Natural killer cell (primary cell): ENCODE data around the gene SPTLC3. TPM values are rescaled to one million over a fixed set of nuclear protein-coding genes. Genes with fewer than 3 reads are reported as not detected.

Experiments used
- ATAC-seq, 3 donors: fragments of 150-1000 bp in 2 of 3; fragments of 200-7000 bp in 1 of 3; cut with Tn5 transposase; 1 replicate in 1 of 3; 2 replicates in 2 of 3; pipeline ENCODE4 v1.10.0; 2021; ENCODE audit warnings: mild to moderate bottlenecking in 2 of 3, moderate library complexity in 2 of 3
- DNase-seq, 2 donors: peaks; one replicate each; pipeline versions ENCODE4 v3.0.0 to v3.0.0-alpha.2; 2013 to 2021; ENCODE audit warnings: mixed read lengths in 1 of 2
- H3K27ac ChIP-seq: one replicate; pipeline ENCODE4 v1.5.1; 2013; ENCODE audit warnings: mild to moderate bottlenecking, low read length
- H3K27me3 ChIP-seq: one replicate; pipeline ENCODE4 v1.6.1; 2013; ENCODE audit warnings: low read length; ENCODE audit not compliant: control insufficient read depth, insufficient read depth
- H3K36me3 ChIP-seq: one replicate; pipeline ENCODE4 v1.6.1; 2013; ENCODE audit warnings: low read length; ENCODE audit not compliant: control insufficient read depth, insufficient read depth
- H3K4me1 ChIP-seq: one replicate; pipeline ENCODE4 v1.6.1; 2013; ENCODE audit warnings: low read length; ENCODE audit not compliant: control insufficient read depth, insufficient read depth
- H3K4me3 ChIP-seq: one replicate; pipeline ENCODE4 v1.5.1; 2013; ENCODE audit warnings: low read length
- H3K9me3 ChIP-seq: one replicate; pipeline ENCODE4 v1.6.1; 2013; ENCODE audit warnings: low read length; ENCODE audit not compliant: control insufficient read depth, insufficient read depth
- H3K27ac Mint-ChIP-seq, 2 donors: one replicate each; pipeline ENCODE4 v1.8.0; 2022; ENCODE audit warnings: mild to moderate bottlenecking in 2 of 2, mixed read lengths in 2 of 2, moderate library complexity in 1 of 2
- H3K27me3 Mint-ChIP-seq, 2 donors: one replicate each; pipeline ENCODE4 v1.8.0; 2022; ENCODE audit warnings: low read depth in 2 of 2, mixed read lengths in 2 of 2
- H3K36me3 Mint-ChIP-seq: one replicate; pipeline ENCODE4 v1.8.0; 2022; ENCODE audit warnings: mixed read lengths
- H3K4me1 Mint-ChIP-seq, 2 donors: one replicate each; pipeline ENCODE4 v1.8.0; 2022; ENCODE audit warnings: mixed read lengths in 2 of 2
- H3K4me3 Mint-ChIP-seq: one replicate; pipeline ENCODE4 v1.8.0; 2022; ENCODE audit warnings: mild to moderate bottlenecking, moderate library complexity, mixed read lengths
- H3K9me3 Mint-ChIP-seq, 2 donors: one replicate each; pipeline ENCODE4 v1.8.0; 2022; ENCODE audit warnings: mixed read lengths in 2 of 2
- WGBS: methylation state at CpG from one replicate; pipeline ENCODE4 v1.1.7; 2013; ENCODE audit warnings: missing lambda C conversion rate; ENCODE audit not compliant: insufficient coverage; 5-methylcytosine and 5-hydroxymethylcytosine counted together
- intact Hi-C: fragments of 100-400 bp; cut with micrococcal nuclease; formaldehyde crosslinking; loops from one replicate; pipeline ENCODE4 v1.14.2; 2022
- total RNA-seq, 4 donors: library from RNA; stranded (reverse); fragments of 120-200 nt in 1 of 4; gene quantifications; one replicate each; pipeline versions ENCODE4 v1.2.3 to v1.2.4, GENCODE V29; 2013 to 2022
- TF ChIP-seq, protein P1 (sequence below): fragments of 200-600 bp; IDR thresholded peaks from one replicate; pipeline ENCODE4 v1.8.0; 2022; ENCODE audit warnings: antibody characterized with exemption

SPTLC3 gene
- total RNA-seq, 3 donors from 2014 or later (not counting 1 experiment from before 2014, with no cell fraction given) = 1.5 to 4.6 (median 1.9) TPM

DNA sequence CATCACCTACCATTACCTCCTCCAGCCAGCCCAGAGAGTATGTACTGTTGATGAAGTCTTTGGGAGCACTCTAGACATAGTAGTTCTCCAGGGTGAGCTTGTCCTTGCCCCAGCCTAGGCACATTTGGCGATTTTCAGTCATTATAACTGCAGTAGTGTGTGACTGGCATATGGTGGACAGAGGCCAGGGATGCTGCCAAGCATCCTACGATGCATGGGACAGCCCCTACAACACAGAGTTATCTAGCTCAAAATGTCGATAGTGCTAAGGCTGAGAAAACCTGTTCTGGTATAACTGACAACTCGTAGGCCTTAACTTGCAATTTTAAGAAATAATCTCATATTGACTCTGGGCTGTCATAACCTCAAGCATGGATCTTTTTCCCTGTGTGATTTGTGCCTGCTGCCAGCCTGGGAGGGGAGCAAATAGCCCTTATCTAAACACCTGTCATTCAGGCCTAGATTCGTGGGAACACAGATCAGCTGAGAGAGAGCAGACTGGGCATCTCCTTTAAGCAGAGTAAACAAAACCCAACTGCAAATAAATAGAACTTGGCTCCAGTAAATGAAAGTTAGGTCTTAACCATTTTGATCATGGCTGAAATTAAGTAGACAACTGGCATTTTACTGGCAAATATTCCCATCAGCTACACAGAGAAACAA lies 102.6 kb downstream of the SPTLC3 start:
- Mint-ChIP-seq H3K27me3 (no peaks in the 10 kb centered on the region), H3K36me3 (no peaks in the 10 kb centered on the region), H3K9me3 (no peaks in the 10 kb centered on the region), H3K4me1 (no peaks in the 10 kb centered on the region), H3K27ac (no peak overlapping the region), H3K4me3 (no peak overlapping the region)
- no peak overlapping the region for H3K4me3 ChIP-seq
- H3K36me3 ChIP-seq = no peaks in the 10 kb centered on the region
- no peaks in the 10 kb centered on the region for H3K9me3 ChIP-seq
- DNase-seq (no peak), ATAC-seq (no peak)
- 88% methylated on average over 5 of the region's 5 CpGs for WGBS
- H3K27me3 ChIP-seq = no peaks in the 10 kb centered on the region
- no peak overlapping the region for H3K27ac ChIP-seq
- intact Hi-C loops = no loop called here
- no peaks in the 10 kb centered on the region for H3K4me1 ChIP-seq
- TF ChIP-seq, protein P1, sequence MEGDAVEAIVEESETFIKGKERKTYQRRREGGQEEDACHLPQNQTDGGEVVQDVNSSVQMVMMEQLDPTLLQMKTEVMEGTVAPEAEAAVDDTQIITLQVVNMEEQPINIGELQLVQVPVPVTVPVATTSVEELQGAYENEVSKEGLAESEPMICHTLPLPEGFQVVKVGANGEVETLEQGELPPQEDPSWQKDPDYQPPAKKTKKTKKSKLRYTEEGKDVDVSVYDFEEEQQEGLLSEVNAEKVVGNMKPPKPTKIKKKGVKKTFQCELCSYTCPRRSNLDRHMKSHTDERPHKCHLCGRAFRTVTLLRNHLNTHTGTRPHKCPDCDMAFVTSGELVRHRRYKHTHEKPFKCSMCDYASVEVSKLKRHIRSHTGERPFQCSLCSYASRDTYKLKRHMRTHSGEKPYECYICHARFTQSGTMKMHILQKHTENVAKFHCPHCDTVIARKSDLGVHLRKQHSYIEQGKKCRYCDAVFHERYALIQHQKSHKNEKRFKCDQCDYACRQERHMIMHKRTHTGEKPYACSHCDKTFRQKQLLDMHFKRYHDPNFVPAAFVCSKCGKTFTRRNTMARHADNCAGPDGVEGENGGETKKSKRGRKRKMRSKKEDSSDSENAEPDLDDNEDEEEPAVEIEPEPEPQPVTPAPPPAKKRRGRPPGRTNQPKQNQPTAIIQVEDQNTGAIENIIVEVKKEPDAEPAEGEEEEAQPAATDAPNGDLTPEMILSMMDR = no peak

DNA sequence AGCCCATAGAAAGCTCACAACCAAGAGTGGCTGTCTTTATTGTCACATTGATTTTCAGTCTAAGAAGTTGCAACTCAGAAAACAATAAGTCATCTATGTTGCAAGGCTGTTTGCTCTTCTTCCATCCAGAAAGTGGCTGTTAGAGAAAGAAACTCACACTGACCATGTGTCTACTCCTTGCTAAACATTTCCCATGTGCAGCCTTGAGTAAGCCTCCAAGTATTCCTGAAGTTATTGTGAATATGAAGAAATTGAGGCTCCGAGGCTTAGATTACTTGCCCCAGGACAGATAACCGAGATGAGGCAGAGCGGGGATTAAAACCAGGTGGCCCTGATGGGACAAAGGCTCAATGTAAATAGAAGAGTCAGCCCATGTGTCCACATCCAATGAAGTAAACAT lies 105.0 kb downstream of the SPTLC3 start:
- no peaks in the 10 kb centered on the region for H3K4me1 ChIP-seq
- H3K27me3 ChIP-seq = no peaks in the 10 kb centered on the region
- H3K36me3 Mint-ChIP-seq = no peaks in the 10 kb centered on the region
- TF ChIP-seq, protein P1 = no peak
- H3K9me3 ChIP-seq = no peaks in the 10 kb centered on the region
- H3K9me3 Mint-ChIP-seq = no peaks in the 10 kb centered on the region
- H3K4me1 Mint-ChIP-seq = no peaks in the 10 kb centered on the region
- no peak overlapping the region for H3K4me3 ChIP-seq
- DNase-seq (no peak), ATAC-seq (no peak)
- no peaks in the 10 kb centered on the region for H3K36me3 ChIP-seq
- WGBS = 98% methylated on average over 3 of the region's 3 CpGs
- no peaks in the 10 kb centered on the region for H3K27me3 Mint-ChIP-seq
- no peak overlapping the region for H3K4me3 Mint-ChIP-seq
- no peak overlapping the region for H3K27ac Mint-ChIP-seq
- H3K27ac ChIP-seq = no peak overlapping the region
- intact Hi-C loops = no loop called here

DNA sequence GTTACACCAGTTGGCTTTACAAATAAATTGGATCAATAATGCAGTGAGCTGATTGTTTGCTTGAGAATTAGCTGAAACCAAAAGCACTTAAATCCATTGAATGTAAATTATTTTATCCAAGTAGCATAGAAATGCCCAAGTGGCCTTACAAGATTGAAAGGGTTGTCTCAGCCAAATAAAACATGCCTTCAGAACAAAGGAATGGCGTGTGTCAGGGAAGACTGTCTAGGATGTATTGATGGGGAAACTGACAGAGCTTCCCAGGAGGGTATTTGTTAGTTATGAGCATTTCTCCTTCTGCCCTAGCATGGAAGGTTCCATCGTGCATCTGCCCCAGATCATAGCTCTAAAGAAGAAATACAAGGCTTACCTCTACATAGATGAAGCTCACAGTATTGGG lies 108.4 kb downstream of the SPTLC3 start:
- H3K36me3 ChIP-seq = no peaks in the 10 kb centered on the region
- ATAC-seq = no peak
- Mint-ChIP-seq H3K4me1 (no peaks in the 10 kb centered on the region), H3K27ac (no peak overlapping the region), H3K4me3 (no peak overlapping the region), H3K27me3 (no peaks in the 10 kb centered on the region), H3K36me3 (no peaks in the 10 kb centered on the region), H3K9me3 (no peaks in the 10 kb centered on the region)
- no peak overlapping the region for H3K4me3 ChIP-seq
- no peaks in the 10 kb centered on the region for H3K4me1 ChIP-seq
- no peak for DNase-seq
- intact Hi-C loops = no loop called here
- no peak overlapping the region for H3K27ac ChIP-seq
- no peaks in the 10 kb centered on the region for H3K9me3 ChIP-seq
- no peaks in the 10 kb centered on the region for H3K27me3 ChIP-seq
- 85% methylated on average over 2 of the region's 2 CpGs for WGBS
- TF ChIP-seq, protein P1 = no peak

DNA sequence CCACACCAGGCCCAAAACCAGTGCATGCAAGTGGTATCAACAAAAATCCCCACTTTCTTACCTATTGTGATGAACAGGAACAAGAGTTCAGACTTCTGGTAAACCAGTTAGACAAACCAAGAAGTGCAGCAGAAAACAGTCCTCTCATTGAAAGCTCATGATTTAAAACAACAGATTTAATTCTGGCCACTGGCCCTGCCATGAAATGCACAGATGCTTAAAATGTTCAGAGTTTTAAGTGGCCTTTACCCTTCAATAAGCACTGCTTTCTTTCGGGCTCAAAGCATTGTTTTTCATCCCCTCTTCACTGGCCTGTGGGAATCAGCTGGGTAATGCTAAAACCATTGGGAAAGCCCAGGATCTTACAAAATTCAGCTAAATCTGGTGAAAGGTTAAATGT lies 109.9 kb downstream of the SPTLC3 start:
- Mint-ChIP-seq H3K36me3 (no peaks in the 10 kb centered on the region), H3K4me3 (no peak overlapping the region), H3K9me3 (no peaks in the 10 kb centered on the region), H3K27ac (no peak overlapping the region), H3K27me3 (no peaks in the 10 kb centered on the region), H3K4me1 (no peaks in the 10 kb centered on the region)
- no peaks in the 10 kb centered on the region for H3K9me3 ChIP-seq
- intact Hi-C loops = loop anchor here (1.0 kb wide), 2 partner anchors 144 to 184 kb away; no protein-coding TSS in a partner anchor
- H3K36me3 ChIP-seq = no peaks in the 10 kb centered on the region
- H3K4me3 ChIP-seq = no peak overlapping the region
- no peaks in the 10 kb centered on the region for H3K4me1 ChIP-seq
- H3K27me3 ChIP-seq = no peaks in the 10 kb centered on the region
- no peak overlapping the region for H3K27ac ChIP-seq
- WGBS = 100% methylated on average over 1 of the region's 1 CpG
- TF ChIP-seq, protein P1 = no peak
- DNase-seq (no peak), ATAC-seq (no peak)
